Forelimb muscle (tissue), 1 donor: ENCODE results near the gene NPIPA5. TPM values are rescaled to one million over a fixed set of nuclear protein-coding genes. Genes with fewer than 3 reads are reported as not detected.
"Not testable (repeated sequence)": the region's sequence is repeated elsewhere in the genome, so short reads cannot be mapped to it uniquely, and the experiment has no call there.

Source experiments
- DNase-seq: peaks from one replicate; pipeline ENCODE4 v3.0.0-alpha.2; 2013; ENCODE audit warnings: low read depth
- polyA plus RNA-seq: library from polyadenylated mRNA; unstranded; fragments of 120-200 nt; gene quantifications from one replicate; pipeline ENCODE4 v1.2.1, GENCODE V29; 2013; ENCODE audit not compliant: insufficient read length

The NPIPA5 gene
- polyA plus RNA-seq, 1 donor = 18.6 TPM

DNA sequence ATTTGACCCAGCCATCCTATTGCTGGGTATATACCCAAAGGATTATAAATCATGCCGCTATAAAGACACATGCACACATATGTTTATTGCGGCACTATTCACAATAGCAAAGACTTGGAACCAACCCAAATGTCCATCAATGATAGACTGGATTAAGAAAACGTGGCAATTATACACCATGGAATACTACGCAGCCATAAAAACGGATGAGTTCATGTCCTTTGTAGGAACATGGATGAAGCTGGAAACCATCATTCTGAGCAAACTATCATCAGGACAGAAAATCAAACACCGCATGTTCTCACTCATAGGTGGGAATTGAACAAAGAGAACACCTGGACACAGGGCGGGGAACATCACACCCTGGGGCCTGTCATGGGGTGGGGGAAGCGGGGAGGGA lies 14.9 kb upstream of the NPIPA5 start:
- not testable (repeated sequence) for DNase-seq

GRCh38 chr16:15389916-15390315 lies 11.8 kb upstream of the NPIPA5 start:
- not testable (repeated sequence) for DNase-seq

DNA sequence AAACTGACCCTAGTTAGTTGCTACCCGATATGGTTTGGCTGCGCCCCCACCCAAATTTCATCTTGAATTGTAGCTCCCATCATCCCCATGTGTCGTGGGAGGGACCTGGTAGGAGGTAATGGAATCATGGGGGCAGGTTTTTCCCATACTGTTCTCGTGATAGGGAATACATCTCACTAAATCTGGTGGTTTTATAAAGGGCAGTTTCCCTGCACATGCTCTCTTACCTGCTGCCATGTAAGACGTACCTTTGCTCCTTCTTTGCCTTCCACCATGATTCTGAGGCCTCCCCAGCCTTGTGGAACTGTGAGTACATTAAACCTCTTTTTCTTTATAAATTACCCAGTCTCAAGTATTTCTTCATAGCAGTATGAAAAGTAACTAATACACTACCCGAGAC lies 10.0 kb upstream of the NPIPA5 start:
- not testable (repeated sequence) for DNase-seq

DNA sequence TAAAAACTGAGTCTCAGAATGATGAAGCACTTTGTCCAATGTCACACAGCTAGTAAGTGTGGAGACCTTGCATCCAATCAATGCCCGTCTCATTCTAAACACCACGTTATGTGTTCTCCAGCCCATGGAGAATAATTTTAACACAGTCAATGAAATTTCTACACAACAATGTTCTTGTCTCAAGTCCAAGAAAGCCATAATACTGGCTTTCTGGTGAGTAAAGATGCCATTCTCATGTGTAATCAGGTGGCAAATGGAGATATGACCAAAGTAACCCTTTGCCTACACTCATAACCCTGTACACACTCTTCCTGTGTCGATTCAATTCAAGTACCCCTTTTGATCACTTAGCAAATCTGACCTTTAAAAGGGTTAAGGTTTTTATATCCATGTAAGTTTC lies 4.7 kb upstream of the NPIPA5 start:
- not testable (repeated sequence) for DNase-seq

DNA sequence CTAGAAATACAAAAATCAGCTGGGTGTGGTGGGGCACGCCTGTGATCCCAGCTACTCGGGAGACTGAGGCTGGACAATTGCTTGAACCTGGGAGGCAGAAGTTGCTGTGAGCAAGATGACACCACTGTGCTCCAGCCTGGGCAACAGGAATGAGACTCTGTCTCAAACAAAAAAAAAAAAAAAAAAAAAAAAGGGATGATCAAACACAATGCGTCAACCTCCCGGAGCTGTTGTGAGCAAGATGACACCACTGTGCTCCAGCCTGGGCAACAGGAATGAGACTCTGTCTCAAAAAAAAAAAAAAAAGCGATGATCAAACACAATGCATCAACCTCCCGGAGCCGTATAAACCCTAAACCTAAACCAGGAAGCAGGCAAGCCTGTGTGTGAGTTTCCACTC lies 20.6 kb downstream of the NPIPA5 start:
- DNase-seq = not testable (repeated sequence)

DNA sequence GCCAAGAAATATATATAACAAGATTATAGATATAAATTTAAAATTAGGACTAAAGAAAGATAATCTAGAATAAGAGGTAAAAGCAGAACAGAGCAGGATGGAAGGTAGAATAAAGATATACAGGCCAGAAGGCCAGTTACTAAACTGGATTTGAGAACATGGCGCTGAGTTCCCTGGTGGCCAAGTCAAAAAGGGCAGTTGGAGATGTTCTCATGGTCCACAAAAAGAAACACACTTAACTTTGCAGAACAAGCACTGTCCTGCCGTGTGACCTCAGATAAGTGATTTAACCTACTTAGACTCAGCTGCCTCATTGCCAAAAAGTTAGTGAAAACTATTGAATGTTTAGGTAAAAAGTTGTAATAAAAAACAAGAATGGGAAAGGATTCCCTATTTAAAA lies 23.2 kb downstream of the NPIPA5 start:
- not testable (repeated sequence) for DNase-seq

- not testable (repeated sequence) for DNase-seq
Observed at GRCh38 chr16:15352852-15353251, 25.2 kb downstream of the NPIPA5 start.

DNA sequence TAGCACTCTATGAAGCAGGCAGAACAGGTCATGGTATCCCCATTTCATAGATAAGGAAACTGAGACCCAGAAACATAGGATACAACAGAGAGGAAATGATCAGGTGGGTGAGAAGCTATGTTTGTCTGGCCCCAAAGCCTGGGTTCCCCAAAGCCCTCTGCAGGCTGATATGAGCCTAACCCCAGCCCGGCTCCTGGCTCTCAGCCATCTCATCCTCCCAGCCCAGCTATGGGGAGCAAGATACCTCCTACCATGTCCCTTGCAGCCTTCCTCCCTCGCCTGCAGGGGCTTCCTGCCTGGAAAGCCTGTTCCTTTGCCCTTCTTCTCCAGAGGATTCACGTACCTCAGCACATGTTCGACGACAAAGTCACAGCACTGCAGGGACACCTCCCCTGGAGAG lies 26.3 kb downstream of the NPIPA5 start:
- not testable (repeated sequence) for DNase-seq

GRCh38 chr16:15351251-15351650 lies 26.8 kb downstream of the NPIPA5 start:
- not testable (repeated sequence) for DNase-seq

- DNase-seq = not testable (repeated sequence)
Observed at GRCh38 chr16:15348721-15349120, 29.4 kb downstream of the NPIPA5 start.

DNA sequence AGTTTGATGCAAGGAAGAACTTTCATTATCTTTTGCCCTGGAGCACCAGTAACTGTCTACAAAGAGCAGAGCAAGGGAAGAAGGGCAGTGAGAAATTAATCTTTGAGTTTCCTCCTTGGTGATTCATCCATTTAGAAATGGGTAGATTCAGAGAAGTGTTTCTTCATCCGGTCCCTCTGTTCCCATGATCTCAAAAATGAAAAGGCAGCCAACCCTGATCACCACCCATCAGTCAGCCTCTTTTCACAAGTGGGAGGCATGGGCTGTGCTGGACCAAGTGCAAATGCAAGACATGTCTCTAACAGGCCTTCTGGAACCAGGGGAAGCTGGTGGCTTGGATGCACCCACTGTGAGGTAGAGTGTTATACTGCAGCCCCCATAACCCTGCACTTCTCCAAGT lies 35.8 kb downstream of the NPIPA5 start:
- DNase-seq = not testable (repeated sequence)

- not testable (repeated sequence) for DNase-seq
Observed at GRCh38 chr16:15338986-15339385, 39.1 kb downstream of the NPIPA5 start.

GRCh38 chr16:15337974-15338605 lies 40.0 kb downstream of the NPIPA5 start:
- not testable (repeated sequence) for DNase-seq

DNA sequence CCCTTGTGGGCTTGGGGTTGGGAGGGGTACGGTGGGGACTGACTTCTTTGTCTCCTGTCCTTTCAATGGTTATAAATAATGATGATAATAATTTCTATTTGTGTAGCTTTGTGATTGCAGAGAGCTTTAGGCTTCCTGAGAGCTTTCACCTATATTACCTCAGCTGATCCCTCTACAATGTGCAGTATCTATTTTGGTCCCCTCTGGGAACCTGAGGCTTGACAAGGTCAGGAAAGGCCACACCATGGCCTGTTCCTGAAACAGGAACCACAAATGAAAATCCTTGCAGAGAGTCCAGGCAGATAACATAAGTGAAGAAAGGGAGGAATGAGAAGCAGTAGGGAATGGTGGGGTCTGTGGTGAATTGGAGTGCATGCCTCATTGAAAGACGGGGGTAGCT lies 42.5 kb downstream of the NPIPA5 start:
- DNase-seq = not testable (repeated sequence)

DNA sequence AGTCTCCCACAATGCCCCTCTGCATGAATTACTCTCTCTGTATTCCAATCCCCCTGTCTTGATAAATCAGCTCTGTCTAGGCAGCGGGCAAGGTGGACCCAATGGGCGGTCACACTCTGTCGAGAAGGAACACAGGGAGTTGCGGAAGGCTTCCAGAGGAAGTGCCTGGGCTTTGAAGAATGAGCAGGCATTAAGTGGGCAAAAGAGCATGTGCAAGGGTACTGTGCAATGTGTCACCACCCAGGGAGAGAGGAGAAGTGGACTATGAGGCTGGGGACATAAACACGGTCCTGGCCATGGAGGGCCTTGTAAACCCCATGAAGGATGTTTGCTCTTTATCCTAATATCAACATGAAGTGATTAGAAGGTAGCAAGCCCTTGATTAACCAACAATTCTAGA lies 44.1 kb downstream of the NPIPA5 start:
- DNase-seq = not testable (repeated sequence)

DNA sequence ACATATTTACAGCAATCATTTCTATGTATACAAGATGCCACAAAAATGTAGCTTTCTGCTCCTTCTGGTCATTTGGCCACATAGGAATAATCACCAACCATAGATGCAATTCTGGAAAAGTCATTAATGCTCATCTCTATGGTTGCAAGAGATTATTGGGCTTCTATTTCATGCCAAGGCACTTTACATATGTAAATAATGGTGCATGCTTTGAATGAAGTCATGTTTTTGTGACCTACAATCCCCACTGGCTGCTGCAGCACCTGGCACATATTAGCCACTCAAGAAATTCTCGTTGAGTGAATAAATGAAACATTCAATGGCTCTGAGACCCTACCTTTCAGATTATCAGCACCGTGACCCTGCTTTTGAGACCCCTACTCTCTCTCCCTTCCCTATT lies 47.1 kb downstream of the NPIPA5 start:
- DNase-seq = not testable (repeated sequence)

DNA sequence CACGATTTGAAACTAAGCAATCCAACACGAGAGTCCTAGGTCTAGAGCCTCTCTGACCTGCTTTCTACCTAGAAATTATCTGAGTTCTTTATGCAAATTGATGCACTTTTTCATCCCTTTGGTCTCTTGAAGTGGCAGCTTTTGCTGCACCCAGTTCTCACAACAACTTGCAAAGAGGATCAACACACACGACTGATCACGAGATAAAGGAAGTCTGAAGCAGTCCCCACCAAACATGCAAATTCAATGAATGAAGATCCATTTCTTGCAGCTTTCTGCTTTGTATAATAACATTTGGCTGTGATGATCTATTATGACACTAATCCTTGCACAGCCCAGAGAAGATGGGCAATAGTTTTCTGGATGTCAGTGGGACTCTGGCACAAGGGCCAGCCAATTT lies 53.1 kb downstream of the NPIPA5 start:
- DNase-seq = not testable (repeated sequence)

DNA sequence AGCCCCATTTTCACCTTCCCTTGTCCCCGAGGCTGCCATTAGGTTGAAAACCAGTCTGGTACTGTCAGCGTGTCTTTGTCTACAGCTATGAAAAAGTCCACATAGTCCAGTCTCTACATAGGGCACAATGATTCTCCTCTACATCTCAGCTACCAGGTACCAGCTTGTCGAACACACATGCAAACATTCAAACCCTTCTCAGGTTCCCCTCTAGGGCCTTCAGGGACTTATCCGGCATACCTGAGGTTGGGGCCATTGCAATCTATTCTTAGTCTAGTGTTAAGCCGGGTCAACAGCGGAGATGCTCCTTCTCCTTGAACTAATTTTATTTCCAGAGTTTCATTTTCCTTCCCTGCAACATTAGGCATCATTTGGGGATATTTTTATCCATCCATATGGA lies 54.7 kb downstream of the NPIPA5 start:
- not testable (repeated sequence) for DNase-seq

GRCh38 chr16:15321221-15321620 lies 56.9 kb downstream of the NPIPA5 start:
- DNase-seq = not testable (repeated sequence)

DNA sequence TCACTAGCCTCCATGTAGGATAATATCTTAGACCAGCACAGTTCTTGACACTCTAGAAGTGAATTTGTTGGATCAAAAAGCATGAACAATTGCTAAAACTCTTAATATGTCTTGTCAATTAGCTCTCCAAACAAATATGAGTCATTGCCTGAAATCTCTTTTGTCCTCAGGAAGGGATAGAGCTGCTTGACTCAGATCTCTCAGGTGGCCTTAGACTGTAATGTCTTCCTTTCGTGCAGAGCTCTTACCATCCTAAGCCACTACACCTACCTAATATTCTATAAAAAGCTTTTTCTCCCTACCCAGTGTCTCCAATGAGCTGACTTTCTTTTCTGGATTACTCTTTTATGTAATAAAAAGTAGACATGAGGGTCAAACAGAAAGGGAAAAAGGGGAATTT lies 63.5 kb downstream of the NPIPA5 start:
- DNase-seq = not testable (repeated sequence)
